NCI-H1694 (cell line): Measurements from ENCODE around the gene LAMB4.

Experiments
- DNase-seq: peaks from one replicate; lab custom pipeline; 2025; lab: John Stamatoyannopoulos, UW

LAMB4 gene

DNA sequence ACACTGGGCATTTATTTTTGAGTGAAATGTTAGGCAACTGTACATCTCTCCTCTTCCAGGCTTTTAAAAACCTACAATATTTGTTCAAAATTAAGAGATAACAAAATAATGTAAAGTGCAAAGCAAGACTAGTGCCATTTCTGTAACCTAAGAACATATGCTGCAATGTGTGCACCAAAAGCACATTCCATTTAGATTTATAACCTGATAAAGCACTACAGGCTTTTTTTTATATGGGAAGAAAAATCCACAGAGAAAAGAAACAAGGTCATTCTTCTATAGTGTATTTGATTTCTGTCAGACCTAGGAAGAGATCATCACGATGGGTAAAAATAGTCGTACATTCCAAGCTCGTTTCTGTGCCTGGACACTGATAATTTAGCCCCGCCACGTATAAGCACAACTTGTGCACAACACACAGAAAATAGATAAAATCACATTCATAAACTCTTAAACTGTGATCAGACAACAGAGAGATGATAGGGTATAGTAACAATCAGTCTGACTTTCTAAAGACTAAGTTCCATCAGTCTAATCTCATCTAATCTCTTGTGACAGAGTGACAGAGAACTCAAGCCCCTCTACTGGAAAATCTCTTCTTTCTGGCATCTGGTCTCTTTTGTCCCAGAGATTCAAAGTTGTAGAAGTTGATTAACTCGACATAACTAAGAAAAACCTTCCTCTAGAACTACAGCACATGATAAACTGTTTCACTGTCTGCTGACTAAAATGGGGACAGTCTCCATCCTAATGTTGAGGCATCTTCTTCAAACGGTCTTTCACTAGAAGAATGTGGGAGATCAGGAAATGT, 133.9 kb downstream of the LAMB4 start:
- DNase-seq, result no peak

DNA sequence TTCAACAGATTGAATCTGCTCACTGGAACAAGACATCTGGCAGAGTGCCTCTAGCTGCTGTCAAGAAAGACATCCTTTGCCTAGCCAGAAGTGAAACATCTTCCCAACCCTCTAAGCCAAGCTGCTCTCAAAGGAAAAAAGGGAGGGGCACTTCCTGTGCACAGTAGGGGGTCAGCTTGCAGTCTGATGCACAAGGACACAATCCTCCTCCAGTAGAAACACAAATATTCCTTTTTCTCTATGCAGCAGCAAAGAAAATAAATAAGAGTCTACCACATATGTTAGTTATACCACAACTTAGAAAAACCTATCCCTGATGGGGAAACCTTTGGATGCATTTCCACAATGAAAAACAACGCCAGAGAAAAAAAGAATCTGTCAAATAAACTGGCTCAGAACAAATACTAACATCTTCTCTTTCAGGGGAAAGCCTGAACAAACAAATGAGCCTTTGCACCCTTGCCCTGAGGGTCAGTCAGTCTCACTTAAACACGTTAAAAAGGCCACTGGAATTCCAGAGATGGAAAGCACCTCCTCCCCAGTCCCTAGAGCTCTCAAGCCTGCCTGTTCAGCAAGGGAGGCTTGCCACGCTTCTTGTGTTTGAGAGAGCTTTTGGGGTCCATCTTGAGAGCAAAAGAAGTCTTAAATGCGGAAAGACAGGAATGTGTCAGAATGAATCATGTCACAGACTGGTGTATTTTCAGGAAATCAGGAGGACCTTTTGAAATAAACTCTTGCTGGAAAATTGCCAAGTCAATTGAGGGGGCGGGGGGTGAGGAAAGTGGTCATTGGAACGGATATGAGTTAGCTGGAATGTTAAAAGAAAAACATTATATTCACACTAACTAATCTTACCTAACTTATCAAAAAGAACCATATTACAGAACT, 134.7 kb downstream of the LAMB4 start:
- DNase-seq, result no peak

DNA sequence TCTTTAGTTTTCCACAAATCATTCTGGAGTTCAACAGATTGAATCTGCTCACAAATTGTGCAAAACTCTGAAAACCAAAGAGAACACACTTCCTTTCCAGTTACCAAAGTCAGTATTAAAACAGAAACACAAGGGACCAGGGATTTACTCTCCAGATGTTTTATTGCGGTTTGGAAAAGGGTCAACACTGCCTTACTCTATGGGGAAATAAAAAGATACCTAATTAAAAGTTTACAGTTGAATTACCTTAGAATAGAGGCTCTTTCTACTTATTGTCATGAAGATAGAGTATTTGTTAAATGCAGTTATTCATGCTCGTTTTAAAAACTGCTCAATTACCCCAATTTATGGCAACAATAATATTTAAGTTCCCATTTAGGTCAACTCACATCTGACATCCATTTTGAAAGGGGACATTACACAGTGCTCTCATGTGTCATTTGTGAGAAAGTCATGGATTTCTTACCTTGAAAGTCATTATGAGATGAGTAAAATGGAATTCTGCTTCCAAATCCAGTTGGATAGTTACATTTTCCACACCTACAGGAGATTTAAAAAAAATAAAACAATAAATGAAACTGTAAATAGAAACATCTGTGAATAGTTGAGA, 135.6 kb downstream of the LAMB4 start:
- no peak for DNase-seq

- no peak for DNase-seq
Observed at GRCh38 chr7:107993891-107994291, 136.3 kb downstream of the LAMB4 start.

- no peak for DNase-seq
Observed at GRCh38 chr7:107989618-107990373, 140.4 kb downstream of the LAMB4 start.

GRCh38 chr7:107982918-107983389, 147.2 kb downstream of the LAMB4 start:
- DNase-seq, result peak; percentile 34

DNA sequence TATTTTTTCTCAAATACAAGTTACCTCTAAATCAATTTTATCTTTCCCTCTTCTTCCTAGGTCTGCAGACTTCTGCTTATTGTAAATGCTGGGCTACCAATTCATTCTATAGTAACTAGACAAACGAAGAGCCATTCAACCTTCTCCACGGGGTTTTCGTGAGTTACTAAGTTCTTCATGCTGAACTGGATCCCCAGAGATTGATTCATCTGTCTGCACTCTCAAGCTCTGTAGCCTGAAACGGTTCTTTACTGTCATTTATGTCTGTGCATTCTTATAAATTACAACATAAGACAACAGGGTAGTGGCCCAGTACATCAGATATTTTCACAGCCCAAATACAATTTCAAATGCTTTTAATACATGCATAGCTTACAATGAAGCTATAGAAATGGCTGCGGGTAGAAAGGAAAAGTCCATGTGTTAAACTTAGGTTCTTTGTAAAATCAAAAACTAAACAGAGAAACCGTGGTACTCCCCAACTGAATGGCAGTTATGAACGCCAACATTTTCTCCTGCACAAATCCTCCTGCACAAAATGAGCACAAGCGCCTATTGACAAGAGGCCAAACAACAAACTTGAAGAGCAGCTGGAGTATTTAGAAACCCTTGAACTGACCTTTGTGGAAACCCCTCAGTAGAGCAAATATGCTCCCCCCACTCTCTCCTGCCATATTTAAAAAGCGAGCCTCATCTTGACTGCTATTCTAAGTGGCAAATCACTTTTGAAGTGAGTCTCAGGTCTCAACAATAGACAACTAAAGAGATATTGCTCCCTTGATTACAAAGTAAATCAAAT, 147.9 kb downstream of the LAMB4 start:
- peak; percentile 26 for DNase-seq

DNA sequence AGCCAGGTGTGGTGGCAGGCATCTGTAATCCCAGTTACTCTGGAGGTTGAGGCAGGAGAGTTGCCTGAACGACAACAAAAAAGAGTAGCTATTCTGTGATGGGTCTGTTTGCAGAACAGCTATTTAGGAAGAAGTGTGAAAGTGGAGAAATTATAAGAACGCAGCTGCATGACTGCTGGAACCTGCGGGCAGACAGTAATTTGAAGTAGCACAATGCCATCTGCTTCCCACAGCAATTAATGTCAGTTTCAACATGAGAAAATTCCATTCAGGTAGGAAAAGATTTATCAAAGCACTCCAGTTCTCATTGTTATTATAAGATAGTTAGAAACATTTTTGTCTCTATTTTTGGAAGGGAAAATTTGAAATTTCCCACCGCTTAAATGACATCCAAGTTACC, 148.7 kb downstream of the LAMB4 start:
- DNase-seq, result peak; percentile 42

GRCh38 chr7:107980671-107981190, 149.4 kb downstream of the LAMB4 start:
- DNase-seq, result no peak

DNA sequence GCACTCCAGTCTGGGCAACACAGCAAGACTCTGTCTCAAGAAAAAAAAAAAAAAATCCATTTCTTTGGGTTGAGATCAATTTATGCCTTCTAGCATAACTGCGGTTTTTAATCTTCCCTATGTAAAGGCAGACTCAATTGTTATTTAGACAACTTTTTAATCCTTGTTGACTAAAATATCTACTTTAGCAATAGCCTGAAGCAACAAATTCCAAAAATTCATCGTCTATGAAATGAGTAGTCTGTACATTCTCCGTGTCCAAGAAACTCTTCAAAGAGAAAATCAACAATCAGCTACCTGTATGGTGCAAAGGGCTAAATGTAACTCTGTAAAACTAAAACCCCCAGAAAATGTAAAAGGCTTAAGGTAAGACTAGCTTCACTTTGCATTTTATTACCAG, 150.0 kb downstream of the LAMB4 start:
- DNase-seq, result no peak

GRCh38 chr7:107978815-107979408, 151.2 kb downstream of the LAMB4 start:
- DNase-seq, result no peak

DNA sequence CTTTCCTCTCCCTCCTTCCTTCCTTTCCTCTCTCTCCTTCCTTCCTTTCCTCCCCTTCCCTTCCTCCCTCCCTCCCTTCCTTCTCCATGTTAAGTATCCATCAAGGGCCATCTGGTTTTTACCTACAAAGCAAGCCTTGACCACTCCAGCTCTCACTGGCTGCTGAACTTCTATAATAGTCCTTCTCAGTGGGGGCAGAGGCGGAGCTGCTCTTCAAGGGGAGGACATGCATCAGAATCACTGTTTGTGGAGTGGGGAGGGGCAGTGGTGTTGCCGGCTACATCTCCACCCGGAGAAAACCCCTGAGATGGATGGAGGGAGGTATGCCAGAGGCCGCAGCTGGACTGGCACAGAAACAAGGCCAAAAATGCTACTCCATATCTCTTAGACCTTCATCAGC, 153.1 kb downstream of the LAMB4 start:
- DNase-seq, result no peak

DNA sequence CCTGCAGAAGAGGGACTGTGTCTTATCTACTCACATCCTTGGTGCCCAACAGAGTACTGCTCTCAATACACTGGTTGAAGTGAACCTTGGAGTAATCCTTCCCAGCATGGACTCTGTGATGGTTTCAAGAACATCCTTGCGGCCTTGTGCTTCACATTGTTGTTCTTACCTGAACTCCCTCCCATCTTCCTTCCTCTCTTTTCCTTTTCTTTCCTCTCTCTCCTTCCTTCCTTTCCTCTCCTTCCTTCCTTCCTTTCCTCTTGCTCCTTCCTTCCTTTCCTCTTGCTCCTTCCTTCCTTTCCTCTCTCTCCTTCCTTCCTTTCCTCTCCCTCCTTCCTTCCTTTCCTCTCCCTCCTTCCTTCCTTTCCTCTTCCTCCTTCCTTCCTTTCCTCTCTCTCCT, 153.5 kb downstream of the LAMB4 start:
- no peak for DNase-seq

- DNase-seq, result no peak
Observed at GRCh38 chr7:107975394-107976013, 154.7 kb downstream of the LAMB4 start.

GRCh38 chr7:107973861-107974260, 156.3 kb downstream of the LAMB4 start:
- no peak for DNase-seq
